Measurements from ENCODE around the gene STAB1. TPM values are rescaled to one million over a fixed set of nuclear protein-coding genes. Genes with fewer than 3 reads are reported as not detected.
A peak's percentile ranks its signal among the peaks of the same experiment; 100 is the strongest.

The STAB1 gene
- total and polyA plus RNA-seq, 2 of the 13 experiments (the other 11 are each of a cell fraction or from before 2014, with no cell fraction given), result 0.09 to 0.34 TPM

- peak; percentile 48 for TF ChIP-seq HNRNPK (IDR thresholded peaks at IDR 0.05; ENCODE audit: low read depth, low read length, poor library complexity, severe bottlenecking)
- no peak for TF ChIP-seq ZNF605 (CRISPR knock-in tag; IDR thresholded peaks at IDR 0.05)
- TF ChIP-seq IRX3 (CRISPR knock-in tag; IDR thresholded peaks at IDR 0.05; ENCODE audit: borderline replicate concordance, low read depth), result 0 out of 2 replicates have a peak, but pooled peaks have one; percentile 14
- no peak for TF ChIP-seq HHEX (CRISPR knock-in tag; IDR thresholded peaks at IDR 0.05)
- TF ChIP-seq AGO1 (IDR thresholded peaks at IDR 0.05; ENCODE audit: low read depth, low read length, poor library complexity, severe bottlenecking), result no peak
- no peak for TF ChIP-seq GTF3A (CRISPR knock-in tag; conservative IDR thresholded peaks at IDR 0.05)
- TF ChIP-seq ELF1 (CRISPR knock-in tag; IDR thresholded peaks at IDR 0.05), result peak; percentile 48; the same call in 1 of the 2 replicates
- TF ChIP-seq PAX8 (CRISPR knock-in tag; IDR thresholded peaks at IDR 0.05; ENCODE audit: borderline replicate concordance), result no peak
- TF ChIP-seq ZFP90 (CRISPR knock-in tag; IDR thresholded peaks at IDR 0.05; ENCODE audit: borderline replicate concordance), result no peak
- TF ChIP-seq ZNF761 (CRISPR knock-in tag; conservative IDR thresholded peaks at IDR 0.05), result no peak
- TF ChIP-seq ZFP36L1 (CRISPR knock-in tag; IDR thresholded peaks at IDR 0.05), result no peak
- TF ChIP-seq AHR (CRISPR knock-in tag; IDR thresholded peaks at IDR 0.05), result 0 out of 2 replicates have a peak, but pooled peaks have one; percentile 20
- TF ChIP-seq ZNF550 (CRISPR knock-in tag; IDR thresholded peaks at IDR 0.05; ENCODE audit: borderline replicate concordance), result no peak
- TF ChIP-seq ZNF282 (IDR thresholded peaks at IDR 0.05; ENCODE audit: partially characterized antibody), result no peak
- no peak for TF ChIP-seq CCAR2 (optimal IDR thresholded peaks at IDR 0.05; ENCODE audit: low read depth, low read length)
- no peak for TF ChIP-seq SMC3 (IDR thresholded peaks at IDR 0.05; ENCODE audit: low read length)
- no peak for TF ChIP-seq ZBTB44 (CRISPR knock-in tag; IDR thresholded peaks at IDR 0.05)
- TF ChIP-seq ZNF30 (CRISPR knock-in tag; IDR thresholded peaks at IDR 0.05), result no peak
- peak; percentile 80 for TF ChIP-seq MXD4 (CRISPR knock-in tag; IDR thresholded peaks at IDR 0.05)
- TF ChIP-seq TAF1 (CRISPR knock-in tag; IDR thresholded peaks at IDR 0.05), result peak; percentile 71
- TF ChIP-seq ZNF274 (CRISPR knock-in tag; IDR thresholded peaks at IDR 0.05), result 0 out of 2 replicates have a peak, but pooled peaks have one; percentile 24
- no peak for TF ChIP-seq ZBTB3 (CRISPR knock-in tag; IDR thresholded peaks at IDR 0.05; ENCODE audit: borderline replicate concordance, low read depth)
- TF ChIP-seq ZNF879 (CRISPR knock-in tag; IDR thresholded peaks at IDR 0.05), result no peak
- no peak for TF ChIP-seq TBL1XR1 (IDR thresholded peaks at IDR 0.05; ENCODE audit: borderline replicate concordance, low read length, partially characterized antibody)
- TF ChIP-seq ZNF619 (CRISPR knock-in tag; IDR thresholded peaks at IDR 0.05), result 0 out of 2 replicates have a peak, but pooled peaks have one; percentile 63
- no peak for TF ChIP-seq ZBED4 (CRISPR knock-in tag; IDR thresholded peaks at IDR 0.05; ENCODE audit: borderline replicate concordance)
These were observed 39.6 kb upstream of the STAB1 start, which contains the start of gene NISCH (continued) for GRCh38 chr3:52455283-52456168.

Measured in HepG2 (cell line).